HG02678 (cell line): ENCODE measurements around the gene MOB3B.
"Not testable (repeated sequence)": the region's sequence is repeated elsewhere in the genome, so short reads cannot be mapped to it uniquely, and the experiment has no call there.

Source experiments
- ATAC-seq: cut with Tn5 transposase; IDR thresholded peaks from one replicate; pipeline ENCODE4 v1.9.1; 2021; ENCODE audit warnings: mild to moderate bottlenecking, moderate library complexity; ENCODE audit not compliant: unreplicated experiment

Gene MOB3B

DNA sequence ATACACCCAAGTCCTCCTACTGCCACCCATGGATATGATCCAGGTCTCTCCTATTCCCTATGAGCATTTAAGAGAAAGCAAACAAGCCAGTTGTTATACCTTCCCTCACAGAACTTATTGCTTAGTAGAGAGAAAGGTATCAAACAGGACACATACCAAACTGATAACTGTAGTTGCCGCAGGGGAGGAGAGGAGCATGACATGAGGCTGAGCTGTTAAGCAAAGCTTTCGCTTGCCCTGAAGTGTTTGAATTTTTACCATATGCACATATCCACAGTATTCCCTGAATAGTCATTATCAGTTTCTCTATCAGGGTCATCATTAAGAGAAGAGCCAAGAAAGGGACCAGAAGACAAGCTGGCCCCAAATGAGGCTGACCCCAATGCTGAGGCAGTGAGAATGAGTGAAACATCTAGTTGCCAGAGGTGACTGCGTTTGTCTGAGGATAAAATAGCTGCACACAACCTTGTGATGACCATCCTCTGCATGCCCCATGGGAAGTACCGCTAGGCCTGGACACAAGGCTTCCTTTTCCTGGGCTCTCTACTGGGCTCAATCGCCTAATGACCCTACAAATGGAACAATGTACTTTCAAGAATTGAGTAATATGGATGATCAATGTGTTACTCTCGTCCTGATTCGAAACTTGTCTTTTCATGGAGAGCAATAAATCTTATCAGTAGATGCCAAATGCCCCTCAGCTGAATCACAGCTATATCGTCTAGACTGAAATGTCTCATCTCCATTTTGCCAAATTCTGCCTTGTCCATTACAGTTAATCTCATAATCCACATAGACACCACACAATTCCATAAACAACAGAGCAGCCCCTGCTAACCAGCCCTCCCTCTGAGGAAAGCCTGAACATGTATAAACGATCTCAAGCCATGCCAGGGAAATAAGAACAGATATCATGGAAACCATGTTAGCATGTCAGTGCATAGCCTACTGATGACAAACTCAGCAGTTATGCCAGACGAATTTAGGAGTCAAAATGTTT, 9.8 kb downstream of the MOB3B start:
- no peak for ATAC-seq

GRCh38 chr9:27518809-27519208, 10.8 kb downstream of the MOB3B start:
- ATAC-seq = no peak

DNA sequence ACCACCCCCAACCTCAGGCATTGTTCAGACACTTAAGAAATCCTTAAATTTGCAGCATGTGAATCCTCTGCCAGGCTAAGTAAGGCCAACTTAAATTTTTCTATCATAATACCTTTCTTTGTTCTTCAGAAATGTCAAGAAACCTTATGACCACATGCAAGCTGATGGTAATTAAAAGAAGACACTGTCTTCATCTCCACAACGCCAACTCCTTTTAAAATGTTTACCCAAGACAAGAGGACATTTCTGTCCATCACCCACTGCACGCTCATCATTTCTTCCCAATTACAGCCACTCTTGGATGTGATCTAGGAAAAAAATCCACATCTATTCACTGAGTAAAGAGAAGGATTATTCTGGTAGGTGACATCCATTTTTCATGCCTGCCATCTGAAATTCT, 11.6 kb downstream of the MOB3B start:
- no peak for ATAC-seq

DNA sequence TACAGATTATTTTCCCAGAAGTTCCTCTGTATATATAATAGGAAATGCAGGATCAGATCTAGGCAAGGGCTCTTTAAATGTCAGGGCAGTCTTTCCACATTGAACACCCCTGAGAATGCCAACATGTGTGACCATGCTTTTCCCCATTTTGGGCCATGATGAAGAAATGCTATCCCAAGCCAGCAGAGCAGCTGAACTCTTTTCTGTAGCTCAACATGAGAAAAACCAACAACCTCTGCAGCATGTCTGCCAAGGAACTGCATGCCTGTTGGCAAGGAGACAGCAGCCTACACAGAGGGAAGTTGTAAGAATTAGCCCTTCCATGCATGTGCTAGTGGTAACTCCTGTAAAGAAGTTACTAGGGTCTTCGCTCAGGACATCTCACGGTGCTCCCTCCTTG, 15.1 kb downstream of the MOB3B start:
- ATAC-seq = no peak

DNA sequence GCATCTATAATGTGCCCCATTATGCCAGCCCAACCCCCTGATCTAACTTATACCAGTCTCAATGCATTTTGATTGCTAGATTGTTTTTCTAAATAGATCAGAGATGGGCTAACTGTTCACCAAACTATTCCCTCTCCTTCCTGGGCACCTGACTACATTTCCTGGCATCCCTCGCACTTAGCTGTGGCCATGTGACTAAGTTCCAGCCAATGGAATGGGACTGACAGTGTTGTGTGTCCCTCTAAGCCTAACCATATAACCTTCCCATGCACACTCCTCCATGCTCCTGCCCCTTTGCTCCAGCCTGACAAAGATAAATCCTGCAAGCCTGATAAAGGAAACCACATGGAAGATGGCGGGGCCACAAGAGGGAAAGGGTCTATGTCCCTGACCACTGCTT, 17.8 kb downstream of the MOB3B start:
- no peak for ATAC-seq

- ATAC-seq = no peak
These were observed 18.8 kb downstream of the MOB3B start for GRCh38 chr9:27510780-27511179.

DNA sequence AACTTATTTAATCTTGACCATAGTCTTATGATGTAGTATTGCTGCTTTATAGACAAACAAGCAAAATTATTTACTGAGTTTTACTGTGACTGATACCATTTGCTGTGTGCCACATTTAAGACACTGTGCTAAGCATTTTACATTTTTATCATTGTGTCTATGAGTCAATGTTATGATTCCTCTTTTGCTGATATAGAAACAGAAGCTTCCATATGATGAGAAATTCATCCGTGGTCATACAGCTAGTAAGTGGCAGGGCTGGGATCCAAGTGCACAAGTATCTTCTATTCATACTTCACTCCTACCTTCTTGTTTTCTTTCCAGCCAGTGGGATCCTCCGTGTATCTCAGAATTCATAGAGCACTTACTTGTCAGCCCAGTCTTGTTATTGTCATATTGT, 22.6 kb downstream of the MOB3B start:
- ATAC-seq = no peak

DNA sequence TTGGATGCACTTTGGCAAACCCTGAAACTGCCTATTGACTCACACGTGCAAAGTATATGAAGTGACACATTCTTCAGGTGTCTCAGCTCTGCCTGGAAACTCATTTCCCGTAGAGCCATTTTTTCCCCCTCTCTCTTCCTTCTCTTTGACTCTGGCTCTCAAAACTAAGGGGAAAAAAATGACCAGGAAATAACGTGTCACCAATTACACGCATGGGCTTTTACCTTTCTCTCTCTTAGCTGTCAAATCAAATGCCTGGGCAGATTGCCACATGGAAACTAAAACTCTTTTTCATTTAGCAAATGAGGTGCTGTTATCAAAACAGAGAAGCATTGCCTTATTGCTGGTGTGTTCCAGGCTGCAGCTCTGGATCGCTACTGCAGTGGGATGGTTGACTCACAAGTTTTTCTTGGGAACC, 23.9 kb downstream of the MOB3B start:
- ATAC-seq = no peak

DNA sequence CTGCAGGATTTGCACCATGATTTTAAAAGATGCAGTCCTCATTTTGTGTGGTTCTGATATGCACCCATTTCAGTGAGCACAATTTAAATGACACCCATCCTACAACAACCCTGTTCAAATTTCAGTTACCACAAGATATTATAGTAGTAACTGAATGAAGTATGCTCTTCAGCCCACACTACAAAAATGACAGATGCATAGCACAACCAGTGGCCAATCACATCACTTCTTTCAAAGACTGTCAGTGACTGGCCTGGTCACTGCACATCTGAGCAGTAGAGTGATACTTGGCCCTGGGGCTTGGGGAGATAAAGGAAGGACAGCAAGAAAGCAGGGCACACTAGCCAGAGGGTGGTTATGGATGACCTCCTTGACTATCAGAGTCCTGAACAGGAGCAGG, 25.4 kb downstream of the MOB3B start:
- ATAC-seq = no peak

- no peak for ATAC-seq
These were observed 26.0 kb downstream of the MOB3B start for GRCh38 chr9:27503623-27504022.

DNA sequence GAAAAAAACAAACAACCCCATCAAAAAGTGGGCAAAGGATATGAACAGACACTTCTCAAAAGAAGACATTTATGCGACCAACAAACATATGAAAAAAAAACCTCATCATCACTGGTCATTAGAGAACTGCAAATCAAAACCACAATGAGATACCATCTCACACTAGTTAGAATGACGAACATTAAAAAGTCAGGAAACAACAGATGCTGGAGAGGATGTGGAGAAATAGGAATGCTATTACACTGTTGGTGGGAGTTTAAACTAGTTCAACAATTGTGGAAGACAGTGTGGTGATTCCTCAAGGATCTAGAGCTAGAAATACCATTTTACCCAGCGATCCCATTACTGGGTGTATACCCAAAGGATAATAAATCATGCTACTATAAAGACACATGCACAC, 28.7 kb downstream of the MOB3B start:
- not testable (repeated sequence) for ATAC-seq

DNA sequence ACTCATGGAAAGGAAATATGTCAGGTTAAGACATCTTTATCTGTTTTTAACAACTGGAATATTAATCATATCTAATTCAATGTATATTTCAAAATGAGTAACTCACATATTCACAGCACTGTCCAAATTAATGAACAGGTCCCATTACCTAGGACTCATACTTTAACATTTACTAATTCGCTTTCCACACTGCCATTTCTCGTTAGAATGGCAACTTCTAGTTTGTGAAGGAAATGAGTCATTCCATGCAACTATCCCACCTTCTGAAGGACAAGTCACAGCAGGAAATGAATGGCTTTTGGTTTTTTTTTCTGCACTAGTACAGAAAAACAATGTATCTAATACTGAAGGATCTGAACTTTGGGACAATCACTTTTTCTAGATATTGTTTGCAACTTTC, 30.2 kb downstream of the MOB3B start:
- no peak for ATAC-seq

DNA sequence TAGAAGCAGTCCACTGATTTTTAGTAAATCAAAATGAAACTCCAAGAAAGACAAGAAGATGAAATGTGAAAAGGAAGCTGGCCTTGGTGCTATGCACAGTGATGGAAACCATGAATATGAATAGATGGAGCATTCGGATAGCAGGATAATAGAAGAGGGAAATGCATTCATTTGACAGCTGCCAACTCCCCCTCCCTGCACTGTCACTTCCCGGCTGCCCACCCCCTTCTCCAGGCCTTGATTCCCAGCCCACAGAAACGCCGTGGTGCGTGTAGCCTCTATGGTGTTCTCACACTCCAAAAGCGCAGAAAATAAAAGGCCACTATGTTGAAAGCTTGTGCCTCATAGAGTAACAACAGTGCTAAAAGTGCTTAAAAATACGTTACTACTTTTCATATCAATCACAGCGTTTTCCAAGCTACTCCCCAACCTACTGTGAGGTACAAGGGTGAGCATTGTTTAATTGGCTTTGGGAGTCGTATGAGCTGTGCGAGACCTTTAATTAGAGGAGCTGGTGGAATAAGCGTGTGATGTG, 31.7 kb downstream of the MOB3B start:
- no peak for ATAC-seq

DNA sequence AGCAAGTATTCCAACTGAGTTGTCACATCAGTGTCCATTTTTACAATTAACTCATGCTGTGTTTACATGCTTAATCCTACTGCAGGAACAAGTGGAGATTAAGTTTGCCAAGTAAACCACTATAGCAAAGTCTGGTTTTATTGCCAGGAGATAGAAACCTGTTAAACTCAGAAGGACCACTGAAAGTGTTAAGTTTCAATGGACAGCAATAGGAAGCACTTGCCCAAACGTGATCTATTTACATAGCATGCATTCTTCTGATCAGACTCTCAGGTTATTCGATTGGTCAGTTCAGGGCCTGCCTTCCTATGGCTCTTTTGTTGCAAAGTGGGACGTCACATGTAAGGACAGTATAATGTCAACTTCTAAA, 33.5 kb downstream of the MOB3B start:
- no peak for ATAC-seq

GRCh38 chr9:27495480-27496134, 34.0 kb downstream of the MOB3B start:
- no peak for ATAC-seq

GRCh38 chr9:27491154-27491553, 38.5 kb downstream of the MOB3B start:
- ATAC-seq = no peak

DNA sequence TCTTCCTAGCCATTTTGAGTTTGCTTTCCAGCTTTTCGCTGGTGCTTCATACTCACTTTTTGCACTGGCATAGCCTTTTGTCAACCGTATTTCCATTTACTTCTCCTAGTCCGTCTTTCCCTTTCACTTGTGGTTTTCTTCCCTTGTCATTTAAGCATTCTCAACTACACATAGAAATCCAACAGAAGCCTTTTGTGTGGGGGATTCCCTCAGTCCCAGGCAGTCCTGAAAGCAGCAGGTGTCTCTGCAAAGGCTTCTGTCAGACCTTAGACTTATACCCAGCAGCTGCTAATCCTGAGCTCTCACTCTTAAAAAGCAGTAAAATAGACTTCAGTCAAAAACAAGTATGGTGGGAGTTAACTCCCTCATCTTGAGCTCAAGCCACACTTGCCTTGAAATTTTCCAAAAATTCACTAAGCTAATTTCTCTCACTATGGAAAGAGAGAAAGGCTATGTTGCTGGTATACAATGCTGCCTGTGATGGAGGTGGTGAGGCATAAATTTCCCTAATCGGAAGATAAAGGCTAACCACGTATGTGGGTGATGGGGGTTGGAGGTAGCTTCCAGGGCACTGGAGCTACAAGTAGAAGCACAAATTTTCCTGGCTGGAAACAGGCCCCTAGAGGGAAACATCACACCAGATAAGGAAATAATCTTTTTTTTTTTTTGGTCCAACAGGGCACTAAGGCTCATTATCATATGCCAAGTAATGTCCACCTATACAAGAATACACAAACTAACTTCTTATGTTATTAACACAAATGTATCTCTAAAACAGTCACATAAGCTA, 40.3 kb downstream of the MOB3B start:
- ATAC-seq = peak; percentile 86

GRCh38 chr9:27487927-27488326, 41.7 kb downstream of the MOB3B start:
- ATAC-seq = no peak

DNA sequence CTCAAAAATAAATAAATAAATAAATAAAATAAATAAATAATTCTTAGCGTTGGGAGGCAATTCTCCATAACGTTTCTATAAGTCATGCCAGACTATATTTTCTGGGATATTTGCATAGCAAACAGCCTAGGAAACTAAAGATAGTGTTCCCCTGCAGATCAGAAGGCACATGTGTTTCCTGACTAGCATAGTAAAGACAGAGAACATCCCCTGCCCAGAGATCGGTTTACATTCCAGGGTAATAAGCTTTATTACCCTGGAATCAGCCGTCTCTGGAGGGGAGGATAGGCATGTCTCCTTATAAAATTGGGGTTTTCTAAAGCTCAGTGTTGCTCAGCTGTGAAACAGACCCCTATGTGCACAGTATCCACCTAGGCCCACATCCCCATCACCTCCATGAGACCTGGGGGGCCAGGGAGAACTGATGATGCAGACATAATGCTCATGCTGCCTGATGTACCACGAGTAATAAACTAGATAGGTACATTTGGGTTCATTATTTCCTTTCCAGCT, 42.4 kb downstream of the MOB3B start:
- ATAC-seq = no peak

GRCh38 chr9:27485158-27485557, 44.5 kb downstream of the MOB3B start:
- ATAC-seq = peak; percentile 76

DNA sequence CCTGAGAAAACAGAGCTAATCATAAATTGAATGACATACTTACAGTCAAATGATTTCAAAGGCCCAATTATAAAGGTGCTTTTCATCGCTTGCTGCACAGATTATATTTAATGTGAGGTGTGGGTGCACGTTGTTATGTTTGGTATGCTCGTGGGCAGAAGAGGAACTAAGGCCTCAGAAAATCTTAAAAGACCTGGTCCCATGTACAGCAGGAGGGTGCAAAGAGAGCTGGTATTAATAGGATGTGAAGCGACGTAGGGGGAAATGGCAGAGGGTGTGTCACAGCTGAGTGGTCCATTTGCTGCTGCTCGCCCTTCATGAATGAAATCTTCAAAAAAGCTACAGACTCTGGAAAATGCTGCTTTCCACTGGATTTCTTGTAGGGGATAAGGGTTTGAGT, 46.0 kb downstream of the MOB3B start:
- no peak for ATAC-seq
